Stimulated activated CD8-positive, alpha-beta memory T cell treated with anti-CD3 and anti-CD28 coated beads, Interleukin-12 subunit alpha, Interleukin-12 subunit beta, amount 100 ng/mL, for 24 hours (primary cell): ENCODE data around the gene TPM3.
A peak's percentile ranks its signal among the peaks of the same experiment; 100 is the strongest.
"Not testable (repeated sequence)": the region's sequence is repeated elsewhere in the genome, so short reads cannot be mapped to it uniquely, and the experiment has no call there.

Source experiments
- DNase-seq: peaks from one replicate; pipeline ENCODE4 v3.0.0-alpha.2; 2020; ENCODE audit errors: extremely low read depth

The TPM3 gene

GRCh38 chr1:154191990-154192461 is at the start of gene TPM3:
Gene TPM3, minus strand, starts transcription at chr1:154192100. Its CDS starts 82 bp downstream, at chr1:154192018.
- DNase-seq, result no peak

- no peak for DNase-seq
These were observed 48.5 kb upstream of the TPM3 start for GRCh38 chr1:154240294-154240833.

GRCh38 chr1:154239491-154239890 is 47.6 kb upstream of the TPM3 start:
- no peak for DNase-seq

DNA sequence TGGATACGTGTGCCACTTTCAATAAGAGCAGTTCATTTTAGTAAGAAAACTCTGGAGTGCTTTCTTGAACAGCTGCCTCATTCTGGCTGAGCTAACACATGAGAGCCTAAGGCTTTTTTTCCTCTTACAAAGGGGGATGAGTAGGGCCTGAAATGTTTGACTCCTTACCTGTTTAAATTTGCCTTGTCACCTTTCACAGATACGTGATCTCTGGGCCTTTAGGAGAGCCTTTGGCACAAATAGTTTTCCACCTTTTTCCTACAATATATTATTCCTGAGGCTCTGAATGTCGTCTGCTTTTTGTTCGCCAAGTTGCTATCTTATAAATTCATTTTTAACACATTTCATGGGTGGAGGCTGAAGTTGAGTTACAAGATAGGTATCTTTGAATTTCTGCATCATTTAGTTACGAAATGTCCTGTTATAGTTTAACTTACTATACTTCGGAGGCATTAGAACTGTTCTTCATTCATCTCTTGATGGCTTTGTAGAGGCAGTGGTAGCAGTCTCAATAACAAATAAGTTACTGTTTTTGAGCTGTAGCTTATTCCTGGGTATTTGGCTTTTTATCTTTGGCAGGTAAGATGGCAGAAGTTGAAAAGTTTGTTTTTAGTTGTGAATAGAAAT is 46.1 kb upstream of the TPM3 start:
- no peak for DNase-seq

DNA sequence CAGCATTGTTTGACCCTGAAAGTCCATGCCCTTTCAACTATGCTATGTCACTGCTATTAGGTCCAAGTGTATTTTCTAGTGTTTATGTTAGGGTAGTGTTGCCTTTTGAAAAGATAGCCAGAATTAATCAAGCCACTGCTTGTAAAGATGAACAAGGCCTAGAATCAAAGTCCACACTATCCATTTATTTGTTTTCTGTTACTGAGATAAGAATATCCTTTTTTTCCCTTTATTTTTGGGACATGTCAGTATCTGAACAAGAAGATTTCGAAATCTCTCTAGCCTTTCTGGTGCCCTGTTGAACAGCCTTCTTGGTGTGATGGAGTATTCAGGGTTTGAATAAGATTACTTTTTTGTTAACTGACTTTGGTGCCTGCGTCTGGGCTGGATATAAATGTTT is 45.5 kb upstream of the TPM3 start:
- no peak for DNase-seq

GRCh38 chr1:154236855-154237254 is 45.0 kb upstream of the TPM3 start:
- no peak for DNase-seq

DNA sequence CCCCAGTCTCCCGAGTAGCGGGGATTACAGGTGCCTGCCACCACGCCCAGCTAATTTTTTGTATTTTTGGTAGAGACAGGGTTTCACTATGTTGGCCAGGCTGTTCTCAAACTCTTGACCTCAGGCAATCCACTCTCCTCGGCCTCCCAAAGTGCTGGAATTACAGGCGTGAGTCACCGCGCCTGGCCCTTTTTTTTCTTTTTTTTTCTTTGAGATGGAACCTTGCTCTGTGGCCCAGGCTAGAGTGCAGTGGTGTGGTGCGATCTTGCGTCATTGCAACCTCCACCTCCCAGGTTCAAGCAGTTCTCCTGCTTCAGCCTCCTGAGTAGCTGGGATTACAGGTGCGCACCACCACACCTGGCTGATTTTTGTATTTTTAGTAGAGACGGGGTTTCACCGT is 41.2 kb upstream of the TPM3 start:
- DNase-seq, result not testable (repeated sequence)

DNA sequence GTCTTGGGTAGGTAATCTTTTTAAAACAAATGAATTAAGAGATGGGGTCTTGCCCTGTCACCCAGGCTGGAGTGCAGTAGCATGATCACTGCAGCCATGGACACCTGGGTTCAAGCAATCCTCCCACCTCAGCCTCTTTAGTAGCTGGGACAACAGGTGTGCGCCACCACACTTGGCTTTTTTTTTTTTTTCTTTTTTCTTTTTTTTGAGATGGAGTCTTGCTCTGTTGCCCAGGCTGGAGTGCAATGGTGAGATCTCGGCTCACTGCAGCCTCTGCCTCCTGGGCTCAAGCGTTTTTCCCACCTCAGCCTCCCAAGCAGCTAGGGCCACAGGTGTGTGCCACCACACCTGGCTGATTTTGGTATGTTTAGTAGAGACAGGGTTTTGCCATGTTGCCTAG is 39.2 kb upstream of the TPM3 start:
- not testable (repeated sequence) for DNase-seq

GRCh38 chr1:154225370-154225769 is 33.5 kb upstream of the TPM3 start:
- no peak for DNase-seq

DNA sequence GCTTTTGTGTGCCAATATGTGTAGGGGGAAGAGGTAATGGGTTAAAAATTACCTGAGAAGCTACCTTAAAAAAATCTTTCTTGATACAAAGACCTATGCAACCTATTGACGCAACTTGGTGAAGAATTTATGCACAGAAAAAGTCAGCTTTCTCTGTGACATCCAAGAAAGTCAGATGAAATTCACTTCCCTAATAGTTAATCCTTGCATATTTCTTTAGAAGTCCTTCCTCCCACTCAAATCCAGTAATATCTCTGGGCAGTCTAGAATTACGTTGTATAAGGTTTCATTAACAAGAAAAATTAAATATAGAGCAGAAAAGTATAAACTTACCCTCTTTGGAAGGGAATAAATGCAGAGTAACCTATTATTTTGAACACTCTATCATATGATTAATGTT is 31.7 kb upstream of the TPM3 start:
- DNase-seq, result no peak

GRCh38 chr1:154222918-154223317 is 31.0 kb upstream of the TPM3 start:
- no peak for DNase-seq

GRCh38 chr1:154222518-154222917 is 30.6 kb upstream of the TPM3 start:
- no peak for DNase-seq

DNA sequence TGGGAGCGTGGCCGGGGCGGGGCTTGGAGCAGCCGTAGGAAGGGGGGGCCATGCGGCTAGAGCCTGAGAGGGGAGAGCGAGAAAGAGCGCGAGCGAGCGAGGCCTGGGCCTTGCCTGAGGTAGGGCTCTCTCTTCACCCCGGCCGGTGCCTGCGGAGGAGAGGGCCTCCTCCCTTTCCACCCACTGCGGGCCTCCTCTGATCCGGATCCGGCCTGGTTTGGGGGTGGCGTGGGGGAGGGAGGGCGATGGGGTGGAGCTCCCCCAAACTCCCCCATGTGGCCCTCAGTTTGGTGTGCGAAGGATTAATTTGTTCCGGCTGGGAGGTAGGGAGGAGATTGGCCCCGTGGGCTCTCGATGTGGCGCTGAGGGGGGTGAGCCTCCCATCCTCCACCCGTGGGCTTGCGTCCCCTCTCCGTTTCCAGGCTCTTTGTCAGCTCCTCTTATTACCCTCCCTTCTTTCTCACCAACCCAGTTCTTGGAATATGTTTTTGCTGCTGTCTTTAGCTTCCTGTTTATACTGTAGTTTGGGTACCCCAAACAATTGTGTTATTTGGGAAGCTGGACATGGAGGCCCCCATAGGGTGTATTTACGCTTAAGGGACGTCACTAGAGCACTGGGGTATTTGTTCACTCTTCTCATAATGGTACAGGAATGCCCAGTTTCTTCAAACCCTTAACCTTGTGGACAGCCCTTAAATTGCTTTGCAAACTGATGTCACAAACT is 29.5 kb upstream of the TPM3 start:
- peak; percentile 40 for DNase-seq

GRCh38 chr1:154220970-154221277 is 29.0 kb upstream of the TPM3 start:
- no peak for DNase-seq

DNA sequence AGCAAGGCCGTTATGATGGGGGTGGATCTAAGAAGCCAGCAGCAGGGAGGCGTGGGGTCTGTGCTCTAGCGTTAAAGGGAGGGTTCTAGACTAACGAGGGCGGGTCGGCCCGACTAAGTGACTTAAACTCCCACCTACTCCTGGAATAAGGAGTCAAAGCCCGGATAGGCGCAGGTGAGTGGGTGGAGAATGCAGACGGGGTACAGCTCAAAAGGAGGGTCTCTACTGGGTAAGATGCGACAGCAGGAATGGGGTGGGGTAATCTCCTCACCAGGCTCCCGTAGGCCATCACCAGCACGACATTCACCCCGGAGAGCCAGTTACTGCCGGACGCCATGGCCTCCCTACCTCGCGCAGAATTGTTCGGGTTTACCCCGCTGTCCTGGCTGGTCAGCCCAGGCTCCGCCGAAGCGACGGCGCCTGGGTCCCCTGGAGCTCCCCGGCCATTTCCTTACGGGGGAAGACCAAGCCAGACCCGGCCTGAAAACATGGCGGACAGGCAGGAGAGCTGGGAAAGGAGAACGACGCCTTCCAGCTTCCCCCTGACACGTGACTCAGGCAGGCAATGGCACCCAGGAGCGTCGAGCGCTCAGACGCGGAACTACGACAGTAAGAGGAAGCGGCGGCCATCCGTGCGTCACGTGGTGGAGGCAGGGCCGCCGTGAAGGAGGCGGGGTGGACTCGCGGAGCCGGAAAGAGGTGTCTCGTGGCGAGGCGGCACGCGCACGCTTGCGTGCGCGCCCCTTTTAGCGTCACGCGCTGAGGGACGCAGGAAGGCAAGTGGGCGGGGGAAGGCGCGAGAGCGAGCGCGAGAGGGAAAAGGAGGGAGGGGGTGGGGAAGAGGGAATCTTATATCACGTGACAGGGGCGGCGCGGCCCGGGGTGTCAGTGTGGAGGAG is 28.4 kb upstream of the TPM3 start, which contains the start of gene UBAP2L:
TSS of gene UBAP2L (plus strand) at position 885 of the 899 bp plus-strand sequence. CDS start 4,169 bp downstream, outside the sequence.
- peak; percentile 97 for DNase-seq

DNA sequence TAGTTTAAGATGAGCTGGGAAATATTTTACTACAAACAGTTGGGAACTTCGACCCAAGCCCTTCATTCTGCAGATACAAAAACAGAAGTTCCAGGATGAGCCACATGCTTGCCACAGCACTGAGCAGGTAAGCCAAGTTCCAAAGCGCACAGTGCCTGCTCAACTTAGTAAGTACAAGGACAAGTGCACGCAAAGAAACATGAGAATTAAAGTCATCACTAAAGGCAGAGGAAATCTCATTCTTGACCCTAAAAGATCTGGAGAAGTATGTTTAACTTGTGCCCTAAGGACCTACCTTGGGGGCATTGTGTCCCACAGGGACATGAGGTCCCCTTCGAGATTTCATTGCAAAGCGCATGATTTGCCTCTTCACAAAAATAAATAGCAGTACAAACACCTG is 27.6 kb upstream of the TPM3 start:
- DNase-seq, result no peak

- DNase-seq, result no peak
These were observed 26.6 kb upstream of the TPM3 start for GRCh38 chr1:154218545-154218944.

GRCh38 chr1:154213274-154213673 is 21.4 kb upstream of the TPM3 start:
- DNase-seq, result no peak

- DNase-seq, result no peak
These were observed 20.2 kb upstream of the TPM3 start for GRCh38 chr1:154212083-154212482.

- DNase-seq, result no peak
These were observed 16.9 kb upstream of the TPM3 start for GRCh38 chr1:154208677-154209388.

DNA sequence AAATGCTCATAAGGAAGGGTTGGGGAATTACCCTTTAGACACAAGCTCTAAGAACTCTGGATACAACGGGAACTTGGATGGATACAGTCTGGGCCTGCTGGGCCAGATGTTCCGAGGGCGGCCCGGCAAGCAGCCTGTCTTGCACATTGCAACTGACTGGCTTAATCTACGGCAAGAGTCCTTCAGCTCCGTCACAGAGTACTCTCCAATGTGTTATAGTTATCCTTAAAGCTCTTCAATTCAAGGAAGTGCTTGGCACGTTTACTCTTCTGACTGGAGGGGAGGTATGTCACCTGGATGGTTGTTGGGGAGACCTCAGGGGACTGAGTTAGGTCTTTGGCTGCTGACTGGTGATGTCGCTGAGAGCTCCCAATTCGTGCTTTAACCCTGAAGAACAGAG is 15.4 kb upstream of the TPM3 start:
- no peak for DNase-seq

GRCh38 chr1:154206196-154206595 is 14.3 kb upstream of the TPM3 start, which contains the start of gene CFAP141:
Gene CFAP141, minus strand, starts transcription at chr1:154206333. Its CDS starts 26 bp downstream, at chr1:154206307.
- DNase-seq, result no peak
